IMR-90 (cell line): ENCODE results near the gene INMT. TPM values are rescaled to one million over a fixed set of nuclear protein-coding genes. Genes with fewer than 3 reads are reported as not detected.

Experiments
- ATAC-seq: fragments of 200-7000 bp; cut with Tn5 transposase; 2 replicates; pipeline ENCODE4 v1.9.1; 2020; ENCODE audit warnings: low read depth, mild to moderate bottlenecking, moderate library complexity
- BruUV-seq: library from RNA; stranded (reverse); fragments of 400-500 nt; replicated peaks from 2 replicates; lab custom pipeline; 2021; lab: Mats Ljungman, UMichigan
- CTCF ChIA-PET: fragments of 300-600 bp; formaldehyde crosslinking; extraction: SDS; loops from one replicate; lab custom pipeline; 2021; ENCODE audit warnings: antibody characterized with exemption; lab: Yijun Ruan, JAX
- POLR2A ChIA-PET: fragments of 300-600 bp; sonication (Branson Sonifier 250); formaldehyde crosslinking; loops from one replicate; lab custom pipeline; 2022; ENCODE audit warnings: antibody characterized with exemption; ENCODE audit not compliant: unreplicated experiment; lab: Charles Lee
- DNase-seq: peaks from one replicate; pipeline ENCODE4 v3.0.0; 2013
- H2AFZ ChIP-seq: replicated peaks from 2 replicates; pipeline ENCODE3; 2013; ENCODE audit warnings: low read length, mild to moderate bottlenecking; ENCODE audit not compliant: poor library complexity
- H2AK5ac ChIP-seq: 2 replicates; pipeline ENCODE4 v1.6.1; 2013; ENCODE audit warnings: low read depth, low read length, inconsistent platforms
- H2AK9ac ChIP-seq: replicated peaks from 2 replicates; pipeline ENCODE3; 2013; ENCODE audit warnings: mild to moderate bottlenecking, low read depth, low read length, moderate library complexity; ENCODE audit not compliant: poor library complexity
- H2BK120ac ChIP-seq: 2 replicates; pipeline ENCODE4 v1.6.1; 2013; ENCODE audit warnings: low read depth, low read length, inconsistent platforms
- H2BK15ac ChIP-seq: 3 replicates; pipeline ENCODE4 v1.6.1; 2013; ENCODE audit warnings: low read depth, low read length, inconsistent platforms
- H2BK20ac ChIP-seq: 2 replicates; pipeline ENCODE4 v1.6.1; 2013; ENCODE audit warnings: low read depth, mild to moderate bottlenecking, inconsistent platforms, low read length, moderate library complexity
- H2BK5ac ChIP-seq: 2 replicates; pipeline ENCODE4 v1.6.1; 2013; ENCODE audit warnings: mild to moderate bottlenecking, low read depth, low read length, inconsistent platforms; ENCODE audit not compliant: poor library complexity, severe bottlenecking
- H3K14ac ChIP-seq: replicated peaks from 2 replicates; pipeline ENCODE4 v1.6.1; 2013; ENCODE audit warnings: low read depth, low read length, inconsistent platforms
- H3K18ac ChIP-seq: 2 replicates; pipeline ENCODE4 v1.6.1; 2013; ENCODE audit warnings: low read depth, low read length, control low read depth
- H3K23ac ChIP-seq: 2 replicates; pipeline ENCODE4 v1.6.1; 2013; ENCODE audit warnings: low read depth, low read length, inconsistent platforms
- H3K27ac ChIP-seq: 2 replicates; pipeline ENCODE4 v1.5.1; 2013; ENCODE audit warnings: mild to moderate bottlenecking, control low read depth, low read length; ENCODE audit not compliant: insufficient read depth
- H3K27me3 ChIP-seq: 2 replicates; pipeline ENCODE4 v1.6.1; 2013; ENCODE audit warnings: low read length; ENCODE audit not compliant: control insufficient read depth, insufficient read depth
- H3K36me3 ChIP-seq: 2 replicates; pipeline ENCODE4 v1.6.1; 2013; ENCODE audit warnings: low read length, mixed read lengths; ENCODE audit not compliant: control insufficient read depth, insufficient read depth
- H3K4ac ChIP-seq: 2 replicates; pipeline ENCODE4 v1.6.1; 2013; ENCODE audit warnings: low read depth, low read length, inconsistent platforms
- H3K4me1 ChIP-seq: 2 replicates; pipeline ENCODE4 v1.6.1; 2013; ENCODE audit warnings: low read length, mixed read lengths; ENCODE audit not compliant: control insufficient read depth, insufficient read depth
- H3K4me2 ChIP-seq: 2 replicates; pipeline ENCODE4 v1.6.1; 2013; ENCODE audit warnings: low read depth, mild to moderate bottlenecking, control low read depth, low read length, moderate library complexity
- H3K4me3 ChIP-seq: 2 replicates; pipeline ENCODE4 v1.5.1; 2013; ENCODE audit warnings: low read depth, mild to moderate bottlenecking, control low read depth, low read length, moderate library complexity; ENCODE audit not compliant: insufficient read depth
- H3K56ac ChIP-seq: 2 replicates; pipeline ENCODE4 v1.6.1; 2013; ENCODE audit warnings: low read length, inconsistent platforms; ENCODE audit not compliant: insufficient read depth; ENCODE audit errors: extremely low read depth
- H3K79me1 ChIP-seq, 2 experiments: 2 replicates each; pipeline ENCODE4 v1.6.1; 2013; ENCODE audit warnings: low read length in 2 of 2, inconsistent platforms in 1 of 2, low read depth in 1 of 2
- H3K9ac ChIP-seq: 2 replicates; pipeline ENCODE4 v1.6.1; 2013; ENCODE audit warnings: low read depth, low read length, control low read depth
- H3K9me1 ChIP-seq: 2 replicates; pipeline ENCODE4 v1.6.1; 2013; ENCODE audit warnings: low read length, inconsistent platforms; ENCODE audit not compliant: insufficient read depth
- H3K9me3 ChIP-seq: 2 replicates; pipeline ENCODE4 v1.6.1; 2013; ENCODE audit warnings: low read length; ENCODE audit not compliant: control insufficient read depth, insufficient read depth
- H4K20me1 ChIP-seq: 2 replicates; pipeline ENCODE4 v1.6.1; 2013; ENCODE audit warnings: low read length, inconsistent platforms; ENCODE audit not compliant: insufficient read depth
- H4K5ac ChIP-seq: 2 replicates; pipeline ENCODE4 v1.6.1; 2013; ENCODE audit warnings: mild to moderate bottlenecking, low read depth, low read length, control low read depth
- H4K8ac ChIP-seq, 2 experiments: 2 replicates each; pipeline ENCODE4 v1.6.1; 2013; ENCODE audit warnings: low read depth in 2 of 2, low read length in 2 of 2, control low read depth in 1 of 2, inconsistent platforms in 1 of 2
- H4K91ac ChIP-seq: 2 replicates; pipeline ENCODE4 v1.6.1; 2013; ENCODE audit warnings: low read depth, low read length, inconsistent platforms; ENCODE audit not compliant: insufficient read depth
- CEBPB ChIP-seq: IDR thresholded peaks from 2 replicates; pipeline ENCODE4 v1.6.1; 2012; ENCODE audit warnings: low read depth, low read length, improper control_type of control experiment
- ELK1 ChIP-seq: fragments of 150-350 bp; IDR thresholded peaks from 2 replicates; pipeline ENCODE4 v1.6.1; 2016; ENCODE audit warnings: low read depth, mild to moderate bottlenecking, low read length, moderate library complexity, borderline replicate concordance
- USF2 ChIP-seq: fragments of 150-350 bp; IDR thresholded peaks from 2 replicates; pipeline ENCODE4 v1.6.1; 2017; ENCODE audit warnings: mild to moderate bottlenecking, antibody characterized with exemption, low read length, low read depth
- WGBS, 2 experiments: methylation state at CpG; one replicate each; pipeline versions ENCODE4 v1.1.5 to v1.1.7; 2013; ENCODE audit warnings: missing lambda C conversion rate in 2 of 2; ENCODE audit not compliant: insufficient read length in 1 of 2; ENCODE audit errors: extremely low coverage in 2 of 2; 5-methylcytosine and 5-hydroxymethylcytosine counted together
- dilution Hi-C: fragments of 300-500 bp; cut with HindIII; formaldehyde crosslinking; loops from one replicate; pipeline ENCODE4 v1.14.3; 2018; ENCODE audit warnings: low sequenced_read_pairs; ENCODE audit not compliant: unreplicated experiment
- in situ Hi-C: fragments of 300-500 bp; cut with MboI; formaldehyde crosslinking; loops from 3 replicates; pipeline ENCODE4 v1.14.3; 2019; ENCODE audit warnings: low sequenced_read_pairs, inconsistent platforms, mixed read lengths
- intact Hi-C: fragments of 100-400 bp; cut with micrococcal nuclease; formaldehyde crosslinking; loops from 2 replicates; pipeline ENCODE4 v1.10.0; 2022
- polyA plus RNA-seq, 3 experiments: library from polyadenylated mRNA; depleted of rRNA; stranded (reverse); fragments of >200 nt; gene quantifications; 2 replicates each; pipeline ENCODE4 v1.2.3, GENCODE V29; 2012; ENCODE audit warnings: low replicate concordance in 1 of 3
- total RNA-seq: library from RNA; depleted of rRNA; stranded (reverse); fragments of >200 nt; gene quantifications from 2 replicates; pipeline ENCODE4 v1.2.3, GENCODE V29; 2012

The INMT gene
- total and polyA plus RNA-seq, 2 of the 4 experiments (the other 2 are of a cell fraction), result 0.39 to 2.2 TPM

GRCh38 chr7:30789334-30789711 lies 37.4 kb downstream of the INMT start:
- no peak overlapping the region for H4K8ac ChIP-seq
- H3K27me3 ChIP-seq, result no peaks in the 10 kb centered on the region
- DNase-seq (peak; percentile 89), ATAC-seq (peak; percentile 94)
- intact Hi-C loops, result no loop called here
- no TSS peak for BruUV-seq
- dilution Hi-C loops, result no loop called here
- no peak overlapping the region for H3K56ac ChIP-seq
- TF ChIP-seq ELK1 (no peak), CEBPB (peak; percentile 87), USF2 (no peak)
- no peaks in the 10 kb centered on the region for H3K9me3 ChIP-seq
- no peak overlapping the region for H2AFZ ChIP-seq
- H3K4me2 ChIP-seq, result no peak overlapping the region; the same call in 1 of the 2 replicates
- CTCF ChIA-PET, result no interaction called here
- no peak overlapping the region for H3K9ac ChIP-seq
- POLR2A ChIA-PET, result interaction anchor here (0.6 kb wide), 1 partner anchor 28 kb away, joined by 3 read pairs; no protein-coding TSS in a partner anchor
- no peak overlapping the region for H2BK5ac ChIP-seq
- H2BK20ac ChIP-seq, result peak overlapping the region; percentile 8
- H4K20me1 ChIP-seq, result no peaks in the 10 kb centered on the region
- H2BK120ac ChIP-seq, result peak overlapping the region; percentile 57
- in situ Hi-C loops, result no loop called here
- 0 out of 2 replicates have a peak overlapping the region, but pooled peaks have one; percentile 23 for H3K14ac ChIP-seq
- 0 out of 2 replicates have a peak overlapping the region, but pooled peaks have one; percentile 21 for H3K27ac ChIP-seq
- H3K4me1 ChIP-seq, result 0 out of 2 replicates have a peak, but pooled peaks cover 5% of the 10 kb centered on the region
- peaks cover 18% of the 10 kb centered on the region for H3K9me1 ChIP-seq
- no CpG with 5 or more reads among the region's 3 CpGs for WGBS, 2 experiments
- peaks cover 0 to 7% of the 10 kb centered on the region in 2 experiments; a peak in 1 of 4 replicates for H3K79me1 ChIP-seq
- peaks cover 11% of the 10 kb centered on the region for H3K36me3 ChIP-seq
- H3K23ac ChIP-seq, result no peak overlapping the region
- no peak overlapping the region for H4K5ac ChIP-seq
- peak overlapping the region; percentile 23; the same call in 1 of the 2 replicates for H3K4ac ChIP-seq
- no peak overlapping the region for H2AK5ac ChIP-seq
- no peak overlapping the region for H4K91ac ChIP-seq
- no peak overlapping the region for H2AK9ac ChIP-seq
- H2BK15ac ChIP-seq, result peak overlapping the region; percentile 41; the same call in 2 of the 3 replicates
- no peak overlapping the region for H3K4me3 ChIP-seq
- no peak overlapping the region for H3K18ac ChIP-seq
